ENCODE data around the gene CD274. TPM values are rescaled to one million over a fixed set of nuclear protein-coding genes. Genes with fewer than 3 reads are reported as not detected.

Gene CD274
- total RNA-seq, 1 experiment from 2014 or later: 2.5 TPM

GRCh38 chr9:5455181-5455580, 4.8 kb downstream of the CD274 start:
- TF ChIP-seq FOSL1 (IDR thresholded peaks at IDR 0.05; ENCODE audit: low read depth) (peak; percentile 57), SIN3A (IDR thresholded peaks at IDR 0.05; ENCODE audit: low read depth) (no peak), JUND (IDR thresholded peaks at IDR 0.05) (peak; percentile 38; the same call in 1 of the 2 replicates), SP1 (IDR thresholded peaks at IDR 0.05; ENCODE audit: low read depth) (0 out of 2 replicates have a peak, but pooled peaks have one; percentile 37)
- Histone ChIP-seq H3K9me2 (ENCODE audit: insufficient read depth) (no peaks in the 10 kb centered on the region), H3K27ac (ENCODE audit: low read depth, low read length) (no peak overlapping the region), H3K9me3 (ENCODE audit: control insufficient read depth in 1 of 2, insufficient read depth in 1 of 2, low read depth in 1 of 2, low read length in 2 of 2) (no peaks in the 10 kb centered on the region), H2AFZ (ENCODE audit: low read depth, low read length, poor library complexity, severe bottlenecking) (no peak overlapping the region), H4K20me1 (ENCODE audit: insufficient read depth) (no peaks in the 10 kb centered on the region), H3K36me3 (ENCODE audit: control insufficient read depth in 1 of 2, insufficient read depth in 2 of 2, low read length in 2 of 2) (no peaks in the 10 kb centered on the region), H3K79me2 (ENCODE audit: insufficient read depth, low read length) (no peaks in the 10 kb centered on the region), H3K4me1 (ENCODE audit: control insufficient read depth in 1 of 2, insufficient read depth in 2 of 2, low read length in 2 of 2) (peaks cover 0 to 17% of the 10 kb centered on the region in 2 experiments; a peak in 2 of 4 replicates), H3K9ac (ENCODE audit: low read length) (no peak overlapping the region), H3K4me3 (replicated peaks in 1 of 2; ENCODE audit: low read depth in 1 of 2, low read length in 2 of 2) (peak overlapping the region in 1 of 2 experiments; percentile 4; a peak in 1 of 4 replicates), H3K4me2 (ENCODE audit: low read length) (peak overlapping the region; percentile 43), H3K27me3 (ENCODE audit: insufficient read depth, low read length) (no peaks in the 10 kb centered on the region)
- RAD21 ChIA-PET (ENCODE audit: low non-redundant PET in 1 of 2, low total read pairs in 2 of 2, uncharacterized antibody in 2 of 2, unreplicated experiment in 2 of 2): no interaction called here
- DNase-seq (ENCODE audit: low read depth, low spot score): no peak
- ATAC-seq: no peak
- CTCF ChIA-PET: interaction anchor here (1.0 kb wide), 1 partner anchor 12 kb away, joined by 3 read pairs; no protein-coding TSS in a partner anchor
- POLR2A ChIA-PET: no interaction called here
- intact Hi-C loops (cut with micrococcal nuclease): loop anchor here (10.0 kb wide), 1 partner anchor 260 kb away; no protein-coding TSS in a partner anchor
- no TSS peak for BruUV-seq (replicated peaks)

- Histone ChIP-seq H3K9ac (ENCODE audit: low read length) (no peak overlapping the region), H3K4me3 (replicated peaks in 1 of 2; ENCODE audit: low read depth in 1 of 2, low read length in 2 of 2) (no peak overlapping the region), H3K9me2 (ENCODE audit: insufficient read depth) (no peaks in the 10 kb centered on the region), H3K27me3 (ENCODE audit: insufficient read depth, low read length) (no peaks in the 10 kb centered on the region), H3K36me3 (ENCODE audit: control insufficient read depth in 1 of 2, insufficient read depth in 2 of 2, low read length in 2 of 2) (no peaks in the 10 kb centered on the region), H3K27ac (ENCODE audit: low read depth, low read length) (no peak overlapping the region), H3K4me1 (ENCODE audit: control insufficient read depth in 1 of 2, insufficient read depth in 2 of 2, low read length in 2 of 2) (peaks cover 0 to 11% of the 10 kb centered on the region in 2 experiments; a peak in 2 of 4 replicates), H3K4me2 (ENCODE audit: low read length) (no peak overlapping the region), H2AFZ (ENCODE audit: low read depth, low read length, poor library complexity, severe bottlenecking) (no peak overlapping the region), H3K9me3 (ENCODE audit: control insufficient read depth in 1 of 2, insufficient read depth in 1 of 2, low read depth in 1 of 2, low read length in 2 of 2) (no peaks in the 10 kb centered on the region), H3K79me2 (ENCODE audit: insufficient read depth, low read length) (no peaks in the 10 kb centered on the region), H4K20me1 (ENCODE audit: insufficient read depth) (no peaks in the 10 kb centered on the region)
- ATAC-seq: no peak
- ChIA-PET POLR2A (no interaction called here), RAD21 (ENCODE audit: low non-redundant PET in 1 of 2, low total read pairs in 2 of 2, uncharacterized antibody in 2 of 2, unreplicated experiment in 2 of 2) (no interaction called here), CTCF (interaction anchor here (1.5 kb wide), 1 partner anchor 9 kb away, joined by 4 read pairs; the partner anchor contains the start of gene CD274)
- TF ChIP-seq CEBPB (IDR thresholded peaks at IDR 0.05; ENCODE audit: low read depth) (no peak), EGR1 (IDR thresholded peaks at IDR 0.05; ENCODE audit: low read depth) (no peak), ZNF274 (IDR thresholded peaks at IDR 0.05; ENCODE audit: low read depth, low read length) (no peak), EZH2 (IDR thresholded peaks at IDR 0.05) (no peak), CTCF (IDR thresholded peaks at IDR 0.05 in 2 of 3, conservative IDR thresholded peaks at IDR 0.05 in 1 of 3; ENCODE audit: borderline replicate concordance in 1 of 3, insufficient read depth in 1 of 3, low read depth in 2 of 3, low read length in 2 of 3) (no peak), POLR2AphosphoS5 (IDR thresholded peaks at IDR 0.05; ENCODE audit: low read depth, low read length) (no peak), SRF (IDR thresholded peaks at IDR 0.05; ENCODE audit: low read depth) (no peak), EZH2phosphoT487 (IDR thresholded peaks at IDR 0.05; ENCODE audit: borderline replicate concordance) (no peak), FOSL1 (IDR thresholded peaks at IDR 0.05; ENCODE audit: low read depth) (no peak), RAD21 (IDR thresholded peaks at IDR 0.05; ENCODE audit: low read depth) (no peak), REST (IDR thresholded peaks at IDR 0.05; ENCODE audit: low read depth) (no peak), POLR2A (IDR thresholded peaks at IDR 0.05; ENCODE audit: borderline replicate concordance, extremely low read depth, insufficient read depth, insufficient read length) (no peak), SIN3A (IDR thresholded peaks at IDR 0.05; ENCODE audit: low read depth) (no peak)
- TF ChIP-seq, protein P1, sequence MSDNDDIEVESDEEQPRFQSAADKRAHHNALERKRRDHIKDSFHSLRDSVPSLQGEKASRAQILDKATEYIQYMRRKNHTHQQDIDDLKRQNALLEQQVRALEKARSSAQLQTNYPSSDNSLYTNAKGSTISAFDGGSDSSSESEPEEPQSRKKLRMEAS (IDR thresholded peaks at IDR 0.05): no peak
- no TSS peak for BruUV-seq (replicated peaks)
- DNase-seq (ENCODE audit: low read depth, low spot score): no peak
- intact Hi-C loops (cut with micrococcal nuclease): loop anchor here (10.0 kb wide), 1 partner anchor 255 kb away; no protein-coding TSS in a partner anchor
Measured at GRCh38 chr9:5459289-5459829, 9.0 kb downstream of the CD274 start.
